Neuron (in vitro differentiated cells): ENCODE measurements around the gene SLC32A1.

Source experiments
- H2AFZ ChIP-seq: one replicate; pipeline ENCODE4 v1.6.1; 2013; ENCODE audit warnings: low read depth, mild to moderate bottlenecking, inconsistent platforms, low read length, moderate library complexity
- H3K27me3 ChIP-seq: one replicate; pipeline ENCODE4 v1.6.1; 2013; ENCODE audit warnings: low read length; ENCODE audit not compliant: insufficient read depth
- H3K36me3 ChIP-seq: one replicate; pipeline ENCODE4 v1.6.1; 2013; ENCODE audit warnings: low read length; ENCODE audit not compliant: insufficient read depth
- H3K4me1 ChIP-seq: one replicate; pipeline ENCODE4 v1.6.1; 2013; ENCODE audit warnings: low read length; ENCODE audit not compliant: insufficient read depth
- H3K4me3 ChIP-seq: 2 replicates; pipeline ENCODE4 v1.5.1; 2013; ENCODE audit warnings: mild to moderate bottlenecking, low read length, moderate library complexity
- H3K9me3 ChIP-seq: one replicate; pipeline ENCODE4 v1.6.1; 2013; ENCODE audit warnings: low read length

The SLC32A1 gene

DNA sequence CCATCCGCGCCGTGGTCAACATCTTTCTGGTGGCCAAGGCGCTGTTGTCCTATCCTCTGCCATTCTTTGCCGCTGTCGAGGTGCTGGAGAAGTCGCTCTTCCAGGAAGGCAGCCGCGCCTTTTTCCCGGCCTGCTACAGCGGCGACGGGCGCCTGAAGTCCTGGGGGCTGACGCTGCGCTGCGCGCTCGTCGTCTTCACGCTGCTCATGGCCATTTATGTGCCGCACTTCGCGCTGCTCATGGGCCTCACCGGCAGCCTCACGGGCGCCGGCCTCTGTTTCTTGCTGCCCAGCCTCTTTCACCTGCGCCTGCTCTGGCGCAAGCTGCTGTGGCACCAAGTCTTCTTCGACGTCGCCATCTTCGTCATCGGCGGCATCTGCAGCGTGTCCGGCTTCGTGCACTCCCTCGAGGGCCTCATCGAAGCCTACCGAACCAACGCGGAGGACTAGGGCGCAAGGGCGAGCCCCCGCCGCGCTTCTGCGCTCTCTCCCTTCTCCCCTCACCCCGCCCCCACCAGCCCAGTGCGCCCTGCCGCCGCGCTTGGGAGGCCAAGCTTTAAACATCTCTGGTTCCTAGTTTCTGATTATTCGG is 4.0 kb downstream of the SLC32A1 start:
- peak overlapping the region; percentile 32 for H3K4me3 ChIP-seq
- peaks cover 13% of the 10 kb centered on the region for H3K4me1 ChIP-seq
- H3K9me3 ChIP-seq = peaks cover 6% of the 10 kb centered on the region
- H2AFZ ChIP-seq = no peak overlapping the region
- peaks cover 80% of the 10 kb centered on the region for H3K27me3 ChIP-seq
- H3K36me3 ChIP-seq = no peaks in the 10 kb centered on the region

DNA sequence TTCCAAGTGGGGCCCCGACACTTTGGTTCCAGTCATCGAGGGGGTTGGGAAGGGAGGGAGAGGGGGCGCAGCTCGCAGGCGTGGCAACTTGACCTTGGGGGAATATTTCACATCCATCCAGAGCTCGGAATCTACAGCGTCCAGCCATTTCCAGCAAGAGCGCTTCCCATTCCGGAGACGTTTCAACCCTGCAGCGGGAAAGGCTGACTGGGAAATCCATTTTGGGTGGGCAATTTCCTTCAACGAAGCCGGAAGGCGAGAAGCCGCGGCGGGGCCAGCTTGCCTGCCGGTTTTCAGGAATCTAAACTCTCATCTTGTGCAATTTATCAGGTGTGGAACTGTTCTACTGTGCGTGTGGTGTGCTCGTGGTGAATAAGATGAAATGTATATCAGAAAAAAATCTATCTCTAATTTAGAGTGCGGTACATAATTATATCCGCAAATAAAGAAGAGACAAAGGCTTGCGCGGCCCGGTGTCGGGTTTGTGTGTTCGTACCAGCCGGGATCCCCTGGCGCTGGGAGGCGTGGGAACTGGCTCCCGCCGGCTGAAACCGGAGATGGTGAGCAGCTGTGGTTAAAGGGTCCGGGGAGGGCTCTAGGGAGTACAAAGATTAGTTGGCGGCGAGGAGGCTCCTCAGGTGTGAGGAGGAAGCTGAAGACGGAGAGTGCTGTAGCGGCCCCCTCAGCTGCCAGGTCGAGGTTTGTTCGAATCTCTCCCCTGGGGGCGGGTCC is 4.8 kb downstream of the SLC32A1 start:
- H3K36me3 ChIP-seq = no peaks in the 10 kb centered on the region
- H3K4me3 ChIP-seq = peak overlapping the region; percentile 32
- peak overlapping the region; percentile 70 for H2AFZ ChIP-seq
- peaks cover 13% of the 10 kb centered on the region for H3K4me1 ChIP-seq
- peaks cover 6% of the 10 kb centered on the region for H3K9me3 ChIP-seq
- peaks cover 72% of the 10 kb centered on the region for H3K27me3 ChIP-seq

DNA sequence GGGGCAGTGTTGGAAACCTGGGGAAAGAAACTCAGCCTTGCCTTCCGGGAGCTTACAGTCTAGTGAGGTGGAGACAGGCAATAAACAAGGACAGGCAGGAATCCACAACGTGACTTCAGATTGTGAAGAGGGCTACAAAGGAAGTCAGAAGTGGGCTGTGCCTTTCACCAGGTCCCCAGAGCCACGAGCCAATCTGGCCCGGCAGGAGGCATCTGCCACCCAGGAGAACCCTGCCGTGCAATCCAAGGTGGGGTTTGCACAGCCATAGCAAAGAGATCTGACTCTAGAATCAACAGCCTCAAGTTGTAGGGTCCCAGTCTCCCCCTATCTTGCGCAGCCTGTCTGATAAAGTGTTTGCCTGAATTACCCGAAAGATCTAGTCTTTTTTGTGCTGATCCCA is 5.5 kb downstream of the SLC32A1 start:
- Histone ChIP-seq H3K4me1 (peaks cover 13% of the 10 kb centered on the region), H2AFZ (no peak overlapping the region), H3K4me3 (peak overlapping the region; percentile 32), H3K36me3 (no peaks in the 10 kb centered on the region), H3K27me3 (peaks cover 67% of the 10 kb centered on the region), H3K9me3 (peaks cover 6% of the 10 kb centered on the region)

DNA sequence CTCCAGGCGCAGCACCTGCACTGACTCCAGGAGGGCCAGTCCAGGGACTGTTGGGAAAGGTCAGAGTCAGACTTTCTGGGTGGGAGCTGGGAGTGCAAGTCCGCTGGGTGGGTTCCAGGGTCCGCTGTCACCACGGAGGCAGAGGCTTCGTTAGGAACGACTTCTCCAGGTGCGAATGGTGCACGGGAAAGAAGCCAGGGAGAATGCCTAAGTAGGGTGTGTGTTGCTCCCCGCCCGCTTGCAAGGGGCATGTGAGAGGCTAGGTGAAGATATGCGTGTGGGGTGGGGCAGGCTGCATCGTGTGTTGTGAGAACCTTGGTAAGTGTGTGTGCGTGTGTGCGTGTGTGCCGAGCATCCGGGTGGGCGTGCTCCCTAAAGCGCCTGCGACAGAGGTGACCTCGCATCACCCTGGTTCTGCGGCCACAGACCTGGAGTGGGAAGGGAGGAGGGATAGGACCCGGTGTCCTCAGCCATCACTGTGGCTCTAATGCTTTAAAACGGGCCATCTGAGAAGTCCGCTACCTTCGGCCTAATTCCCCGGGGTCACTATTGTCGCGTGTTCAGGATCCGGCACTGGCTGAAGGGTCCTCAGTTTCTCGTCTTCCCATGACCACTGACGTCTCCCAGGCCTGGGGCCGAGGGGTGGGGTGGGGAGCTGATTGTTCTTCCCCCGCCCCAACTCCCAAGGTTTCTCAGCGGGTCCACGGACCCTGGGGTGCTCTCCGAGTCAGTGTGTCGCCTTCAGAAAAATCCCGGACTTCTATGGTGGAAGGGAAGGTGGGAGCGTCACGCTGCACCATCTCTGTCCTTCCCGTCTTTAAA is 6.1 kb downstream of the SLC32A1 start:
- H3K4me3 ChIP-seq = peak overlapping the region; percentile 32
- H2AFZ ChIP-seq = no peak overlapping the region
- no peaks in the 10 kb centered on the region for H3K36me3 ChIP-seq
- peaks cover 9% of the 10 kb centered on the region for H3K9me3 ChIP-seq
- H3K4me1 ChIP-seq = peaks cover 13% of the 10 kb centered on the region
- H3K27me3 ChIP-seq = peaks cover 60% of the 10 kb centered on the region

DNA sequence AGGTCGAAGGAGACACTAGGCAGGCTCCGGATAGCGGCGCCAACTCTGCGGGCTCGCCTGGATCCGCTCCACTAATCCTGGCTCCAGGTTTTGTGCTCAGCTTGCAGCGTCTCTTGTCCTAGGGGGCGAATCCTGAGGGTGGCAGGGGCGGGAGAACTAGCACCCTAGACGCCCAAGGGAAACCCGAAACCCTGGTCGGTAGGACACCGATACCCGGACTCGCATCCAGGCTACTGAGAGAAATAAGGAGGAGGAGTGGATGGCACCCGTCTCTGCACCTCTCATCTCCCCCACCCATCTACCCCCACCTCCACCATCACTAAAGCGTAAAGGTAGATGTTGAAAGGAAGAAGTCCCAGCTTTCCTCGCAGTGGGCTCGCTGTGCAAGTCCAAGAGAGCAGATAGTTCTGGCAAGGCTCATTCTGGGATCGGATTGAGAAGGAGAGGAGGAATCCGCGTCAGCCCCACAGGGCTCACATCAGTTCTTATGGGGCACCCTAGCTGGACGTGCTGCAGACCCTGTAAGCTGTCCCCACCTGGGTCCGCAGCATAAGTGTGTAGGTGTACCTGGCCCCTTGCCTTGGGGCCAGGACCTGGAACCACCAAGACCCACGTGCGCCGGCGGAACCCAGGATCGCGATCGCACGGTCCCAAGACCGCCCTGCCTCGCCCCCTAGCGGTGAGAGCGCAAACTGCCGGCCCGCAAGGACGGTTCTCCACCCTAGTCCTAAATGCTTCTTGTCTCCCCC is 6.9 kb downstream of the SLC32A1 start:
- no peaks in the 10 kb centered on the region for H3K36me3 ChIP-seq

DNA sequence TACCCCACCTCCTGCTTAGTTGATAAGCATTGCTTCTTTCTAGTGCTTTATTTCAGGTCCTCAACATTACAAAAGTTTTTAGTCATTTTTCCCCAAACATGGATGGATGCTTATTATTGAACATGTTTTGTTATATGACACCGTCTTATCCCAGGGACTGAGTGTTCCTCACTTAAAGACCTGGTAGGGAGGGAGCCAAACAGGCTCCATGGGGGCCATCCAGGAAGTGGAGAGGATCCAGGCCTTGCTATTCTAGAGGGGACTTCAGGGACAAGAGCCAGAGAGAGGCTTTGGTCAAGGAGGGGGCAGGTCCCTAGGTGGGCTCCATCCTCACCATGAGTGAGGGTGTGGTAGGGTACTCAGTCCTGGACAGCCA is 7.4 kb downstream of the SLC32A1 start:
- Histone ChIP-seq H3K4me3 (no peak overlapping the region), H2AFZ (no peak overlapping the region), H3K36me3 (no peaks in the 10 kb centered on the region), H3K9me3 (peaks cover 9% of the 10 kb centered on the region), H3K27me3 (peaks cover 47% of the 10 kb centered on the region), H3K4me1 (peaks cover 8% of the 10 kb centered on the region)

More for the DNA sequence above, 6.9 kb downstream of the SLC32A1 start:
- H2AFZ ChIP-seq = no peak overlapping the region
- H3K4me3 ChIP-seq = peak overlapping the region; percentile 32
- peaks cover 9% of the 10 kb centered on the region for H3K9me3 ChIP-seq
- H3K27me3 ChIP-seq = peaks cover 53% of the 10 kb centered on the region
- H3K4me1 ChIP-seq = peaks cover 8% of the 10 kb centered on the region

DNA sequence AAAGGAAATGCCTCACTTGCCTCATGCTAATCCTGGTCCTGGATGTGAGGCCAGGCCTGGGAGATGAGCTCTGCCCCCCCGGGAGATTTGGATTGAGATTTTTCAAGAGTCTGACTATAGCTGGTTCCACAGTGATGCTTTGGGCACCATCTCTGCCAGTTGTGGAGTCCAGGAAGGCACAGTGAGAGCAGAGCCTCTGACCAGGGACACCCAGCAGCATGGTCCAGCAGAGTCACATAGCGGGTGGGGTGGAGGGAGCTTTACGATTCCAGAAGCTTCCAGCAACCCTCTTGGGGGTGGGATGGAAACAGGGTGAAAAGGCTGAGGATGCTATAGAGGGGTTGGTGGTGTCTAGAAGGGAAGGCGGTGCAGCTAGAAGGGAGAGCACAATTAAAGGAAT is 8.7 kb downstream of the SLC32A1 start:
- H3K27me3 ChIP-seq = peaks cover 34% of the 10 kb centered on the region
- no peak overlapping the region for H3K4me3 ChIP-seq
- H3K36me3 ChIP-seq = no peaks in the 10 kb centered on the region
- no peak overlapping the region for H2AFZ ChIP-seq
- H3K9me3 ChIP-seq = peaks cover 4% of the 10 kb centered on the region
- H3K4me1 ChIP-seq = peaks cover 8% of the 10 kb centered on the region

GRCh38 chr20:38735172-38735571 is 10.9 kb downstream of the SLC32A1 start:
- no peak overlapping the region for H3K4me3 ChIP-seq
- no peaks in the 10 kb centered on the region for H3K36me3 ChIP-seq
- H3K27me3 ChIP-seq = peaks cover 13% of the 10 kb centered on the region
- peaks cover 3% of the 10 kb centered on the region for H3K9me3 ChIP-seq
- peaks cover 3% of the 10 kb centered on the region for H3K4me1 ChIP-seq
- no peak overlapping the region for H2AFZ ChIP-seq

- H3K4me1 ChIP-seq = no peaks in the 10 kb centered on the region
- H3K9me3 ChIP-seq = peaks cover 3% of the 10 kb centered on the region
- H3K4me3 ChIP-seq = no peak overlapping the region
- H3K27me3 ChIP-seq = no peaks in the 10 kb centered on the region
- no peak overlapping the region for H2AFZ ChIP-seq
- H3K36me3 ChIP-seq = no peaks in the 10 kb centered on the region
Measured at GRCh38 chr20:38737887-38738286, 13.6 kb downstream of the SLC32A1 start.

DNA sequence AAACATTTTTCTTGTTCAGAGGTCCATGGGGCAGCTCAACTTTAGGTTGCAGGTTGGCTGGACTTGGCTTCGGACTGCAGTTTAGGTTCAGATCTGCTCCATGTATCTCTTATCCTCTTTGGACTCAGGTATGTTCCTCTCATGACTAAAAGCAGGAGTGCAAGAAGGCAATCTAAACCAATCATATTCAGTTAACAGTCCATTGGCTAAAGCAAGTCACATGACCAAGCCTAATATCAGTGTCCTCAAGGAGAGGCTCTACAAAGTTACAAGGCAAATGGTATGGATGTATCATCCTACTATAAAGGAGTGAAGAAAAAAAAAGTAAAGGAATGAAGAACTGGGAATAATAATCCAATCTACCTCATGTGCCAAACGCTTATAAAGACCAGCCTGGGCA is 21.5 kb downstream of the SLC32A1 start:
- Histone ChIP-seq H3K36me3 (peaks cover 4% of the 10 kb centered on the region), H2AFZ (no peak overlapping the region), H3K27me3 (no peaks in the 10 kb centered on the region), H3K4me1 (peaks cover 17% of the 10 kb centered on the region), H3K4me3 (no peak overlapping the region), H3K9me3 (no peaks in the 10 kb centered on the region)

DNA sequence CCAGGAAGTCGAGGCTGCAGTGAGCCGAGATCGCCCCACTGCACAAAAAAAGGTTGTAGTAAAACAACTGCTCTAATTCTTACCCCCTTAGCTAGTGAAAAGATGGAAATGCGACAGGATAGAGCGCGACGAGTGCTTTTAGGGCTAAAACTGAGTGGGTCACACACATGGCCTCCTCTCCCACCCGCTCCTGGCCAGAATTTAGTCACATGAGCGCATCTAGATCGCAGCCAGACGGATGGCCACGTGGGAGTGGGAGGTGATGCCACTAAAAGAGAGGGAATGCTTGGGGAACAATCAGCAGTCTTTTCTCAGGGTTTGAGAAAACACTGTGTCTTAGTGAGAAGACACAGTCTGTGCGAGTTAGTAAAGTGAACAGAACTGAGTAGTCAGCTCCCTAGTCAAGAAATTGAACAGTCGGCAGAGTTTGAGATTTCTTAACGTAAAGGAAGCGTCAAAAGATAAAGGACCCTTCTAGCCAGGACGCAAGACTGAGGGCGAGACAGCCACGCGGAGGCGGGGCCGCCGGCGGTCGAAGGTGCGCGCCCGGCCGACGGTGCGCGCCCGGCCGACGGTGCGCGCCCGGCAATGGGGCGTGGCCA is 23.3 kb downstream of the SLC32A1 start:
- H3K36me3 ChIP-seq = peaks cover 15% of the 10 kb centered on the region
- peak overlapping the region; percentile 96 for H3K4me3 ChIP-seq
- no peaks in the 10 kb centered on the region for H3K27me3 ChIP-seq
- H2AFZ ChIP-seq = peak overlapping the region; percentile 82
- peaks cover 17% of the 10 kb centered on the region for H3K4me1 ChIP-seq
- H3K9me3 ChIP-seq = no peaks in the 10 kb centered on the region

DNA sequence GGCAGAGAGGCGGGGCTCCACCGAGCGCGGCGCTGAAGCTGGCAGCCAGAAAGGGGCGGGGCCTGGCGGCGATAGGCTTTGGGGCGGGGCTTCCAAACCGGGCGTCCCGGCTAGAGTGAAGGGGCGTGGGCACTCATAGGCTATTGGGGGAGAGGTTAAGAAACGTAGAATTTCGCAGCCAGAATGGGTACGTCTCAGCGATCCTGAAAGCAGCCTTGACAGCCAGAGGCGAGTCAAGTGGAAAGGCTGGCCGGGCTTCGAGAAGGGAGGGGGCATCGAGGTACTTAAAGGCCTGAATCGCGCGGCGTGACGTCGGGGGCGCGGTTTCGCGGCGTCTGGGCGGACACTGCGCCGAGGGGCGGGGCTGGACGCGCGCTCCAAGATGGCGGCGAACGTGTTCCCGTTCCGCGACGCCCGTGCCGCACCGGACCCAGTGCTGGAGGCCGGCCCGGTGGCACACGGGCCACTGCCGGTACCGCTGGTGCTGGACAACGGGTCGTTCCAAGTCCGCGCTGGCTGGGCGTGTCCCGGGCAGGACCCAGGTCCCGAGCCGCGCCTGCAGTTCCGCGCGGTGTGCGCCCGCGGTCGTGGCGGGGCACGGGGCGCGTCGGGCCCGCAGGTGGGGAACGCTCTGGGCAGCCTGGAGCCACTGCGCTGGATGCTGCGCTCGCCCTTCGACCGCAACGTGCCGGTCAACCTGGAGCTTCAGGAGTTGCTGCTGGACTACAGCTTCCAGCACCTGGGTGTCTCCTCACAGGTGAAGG is 24.0 kb downstream of the SLC32A1 start, which contains the start of gene ACTR5:
Gene ACTR5 (plus strand): TSS at position 364 of the 764 bp plus-strand sequence. CDS start 19 bp downstream, at position 383.
- Histone ChIP-seq H3K4me1 (peaks cover 17% of the 10 kb centered on the region), H3K36me3 (peaks cover 22% of the 10 kb centered on the region), H3K27me3 (no peaks in the 10 kb centered on the region), H3K4me3 (peak within 1 kb of the TSS; percentile 96), H2AFZ (peak within 1 kb of the TSS; percentile 82), H3K9me3 (no peaks in the 10 kb centered on the region)
